K562 (cell line): Measurements from ENCODE around the gene CHURC1. TPM values are rescaled to one million over a fixed set of nuclear protein-coding genes. Genes with fewer than 3 reads are reported as not detected.

Experiments used
- C11orf30 ChIP-seq: fragments of 450-650 bp; IDR thresholded peaks from 2 replicates; pipeline ENCODE4 v1.6.1; 2016; ENCODE audit warnings: low read depth, mild to moderate bottlenecking
- MED1 ChIP-seq: sonication (generic); formaldehyde crosslinking; IDR thresholded peaks from 2 replicates; pipeline ENCODE4 v1.8.1; 2023; ENCODE audit warnings: missing genetic modification reagents, borderline replicate concordance
- MLLT1 ChIP-seq, 2 experiments: fragments of 450-650 bp; IDR thresholded peaks; 2 replicates each; pipeline ENCODE4 v1.6.1; 2016
- PRMT5 ChIP-seq: sonication (generic); formaldehyde crosslinking; IDR thresholded peaks from 2 replicates; pipeline ENCODE4 v1.5.0; 2020; ENCODE audit warnings: missing genetic modification reagents
- RBM22 ChIP-seq: fragments of 200-400 bp; formaldehyde crosslinking; IDR thresholded peaks from 2 replicates; pipeline ENCODE4 v1.6.1; 2018; ENCODE audit warnings: low read length, low read depth; ENCODE audit not compliant: poor library complexity, severe bottlenecking
- SIN3A ChIP-seq, 2 experiments: fragments of 150-350 bp in 1 of 2; IDR thresholded peaks; 2 replicates each; pipeline ENCODE4 v1.6.1; 2011 to 2016; ENCODE audit warnings: borderline replicate concordance in 2 of 2, low read depth in 2 of 2, low read length in 2 of 2, mild to moderate bottlenecking in 2 of 2, moderate library complexity in 2 of 2; ENCODE audit not compliant: control insufficient read depth in 1 of 2
- STAG1 ChIP-seq: sonication (generic); formaldehyde crosslinking; IDR thresholded peaks from 2 replicates; pipeline ENCODE4 v1.5.0; 2020; ENCODE audit warnings: missing genetic modification reagents, borderline replicate concordance
- ZBTB33 ChIP-seq: sonication (generic); formaldehyde crosslinking; IDR thresholded peaks from 2 replicates; pipeline ENCODE4 v1.8.1; 2023; ENCODE audit warnings: mild to moderate bottlenecking, missing genetic modification reagents
- ZBTB40 ChIP-seq, 2 experiments: fragments of 450-650 bp in 1 of 2; sonication (generic) in 1 of 2; formaldehyde crosslinking in 1 of 2; IDR thresholded peaks; 2 replicates each; pipeline versions ENCODE4 v1.7.1 to v1.9.0; 2016 to 2022; ENCODE audit warnings: inconsistent platforms in 1 of 2, mild to moderate bottlenecking in 1 of 2, missing genetic modification reagents in 1 of 2
- ZFP30 ChIP-seq: fragments of 250-450 bp; sonication (Bioruptor Pico); IDR thresholded peaks from 2 replicates; pipeline ENCODE4 v1.8.0; 2022; ENCODE audit warnings: moderate library complexity, mild to moderate bottlenecking, inconsistent platforms, borderline replicate concordance
- ZNF282 ChIP-seq: sonication (generic); formaldehyde crosslinking; IDR thresholded peaks from 2 replicates; pipeline ENCODE4 v1.8.1; 2023; ENCODE audit warnings: missing genetic modification reagents
- ZNF707 ChIP-seq: fragments of 250-450 bp; sonication (Bioruptor Pico); conservative IDR thresholded peaks from 2 replicates; pipeline ENCODE4 v1.8.0; 2022; ENCODE audit warnings: inconsistent platforms, mild to moderate bottlenecking, moderate library complexity
- polyA plus RNA-seq, 8 experiments: library from polyadenylated mRNA; depleted of rRNA in 4 of 8; stranded (reverse) in 5 of 8; unstranded in 3 of 8; fragments of >200 nt; fragmentation: Nextera tagmentation in 2 of 8; fragmentation: Illumina TruSeq in 1 of 8; extraction: Ambion mirVana in 2 of 8; extraction: Trizol in 1 of 8; gene quantifications; 2 replicates each; pipeline versions ENCODE4 v1.2.1 to v1.2.3, GENCODE V29; 2011 to 2014; ENCODE audit warnings: inconsistent platforms in 1 of 8, missing spikeins in 1 of 8
- total RNA-seq, 7 experiments: library from RNA; depleted of rRNA in 6 of 7; stranded (reverse); fragments of >200 nt in 6 of 7; fragmentation: Illumina TruSeq in 2 of 7; extraction: Trizol in 2 of 7; gene quantifications; 2 replicates each; pipeline versions ENCODE4 v1.2.1 to v1.2.3, GENCODE V29; 2011 to 2021; ENCODE audit warnings: low replicate concordance in 1 of 7

The CHURC1 gene
- total and polyA plus RNA-seq, 9 of the 15 experiments (the other 6 are each of a cell fraction or from before 2014, with no cell fraction given): 27.3 to 239 (median 45.6) TPM

- no peak for TF ChIP-seq MED1 (CRISPR knock-in tag)
- no peak for TF ChIP-seq PRMT5 (CRISPR knock-in tag)
- TF ChIP-seq ZNF282 (CRISPR knock-in tag): no peak
- TF ChIP-seq ZNF707 (CRISPR knock-in tag): no peak
- TF ChIP-seq RBM22: no peak
- TF ChIP-seq ZBTB40 (IDR thresholded peaks at IDR 0.05): no peak
- no peak for TF ChIP-seq ZBTB40 (CRISPR knock-in tag; IDR thresholded peaks at IDR 0.05)
- no peak for TF ChIP-seq STAG1
- TF ChIP-seq C11orf30: no peak
- no peak for TF ChIP-seq ZFP30
- no peak for TF ChIP-seq SIN3A (IDR thresholded peaks at IDR 0.05; ENCODE audit: borderline replicate concordance in 2 of 2, control insufficient read depth in 1 of 2, low read depth in 2 of 2, low read length in 2 of 2)
- no peak for TF ChIP-seq MLLT1 (IDR thresholded peaks at IDR 0.05)
- TF ChIP-seq ZBTB33 (CRISPR knock-in tag): no peak
Observed at GRCh38 chr14:64880221-64881121, 33.8 kb upstream of the CHURC1 start (continued).
